Suprapubic skin (tissue), 4 donors: ENCODE results near the gene UBAC1. TPM values are rescaled to one million over a fixed set of nuclear protein-coding genes. Genes with fewer than 3 reads are reported as not detected.

ENCODE experiments used
- DNase-seq, 2 donors: peaks; one replicate each; pipeline ENCODE4 v3.0.0-alpha.2; 2019; ENCODE audit warnings: low spot score in 2 of 2
- H3K27ac ChIP-seq: fragments of 200-600 bp; sonication (generic); one replicate; pipeline ENCODE4 v1.5.1; 2019
- H3K27me3 ChIP-seq: fragments of 200-600 bp; sonication (generic); one replicate; pipeline ENCODE4 v1.5.1; 2019
- H3K36me3 ChIP-seq: fragments of 200-600 bp; sonication (generic); one replicate; pipeline ENCODE4 v1.5.1; 2019
- H3K4me1 ChIP-seq: fragments of 200-600 bp; sonication (generic); one replicate; pipeline ENCODE4 v1.5.1; 2019
- H3K4me3 ChIP-seq: fragments of 200-600 bp; sonication (generic); one replicate; pipeline ENCODE4 v1.5.1; 2019; ENCODE audit warnings: mild to moderate bottlenecking
- H3K9me3 ChIP-seq: fragments of 200-600 bp; sonication (generic); one replicate; pipeline ENCODE4 v1.5.1; 2019
- CTCF ChIP-seq, 2 donors: fragments of 200-600 bp in 1 of 2; fragments of 450-650 bp in 1 of 2; sonication (generic) in 1 of 2; IDR thresholded peaks; one replicate each; pipeline ENCODE4 v1.5.1; 2016 to 2019; ENCODE audit warnings: antibody characterized with exemption in 2 of 2, mild to moderate bottlenecking in 1 of 2, moderate library complexity in 1 of 2
- EP300 ChIP-seq: sonication (generic); formaldehyde crosslinking; IDR thresholded peaks from one replicate; pipeline ENCODE4 v1.6.1; 2017; ENCODE audit warnings: antibody characterized with exemption
- POLR2A ChIP-seq, 2 donors: fragments of 450-650 bp; IDR thresholded peaks; one replicate each; pipeline ENCODE4 v1.6.1; 2017; ENCODE audit warnings: antibody characterized with exemption in 2 of 2, mild to moderate bottlenecking in 2 of 2, moderate library complexity in 2 of 2
- POLR2AphosphoS5 ChIP-seq, 3 donors: sonication (generic); formaldehyde crosslinking; IDR thresholded peaks; one replicate each; pipeline ENCODE4 v1.6.1; 2017; ENCODE audit warnings: antibody characterized with exemption in 3 of 3
- WGBS: methylation state at CpG from one replicate; pipeline ENCODE4 v1.1.5; 2018; 5-methylcytosine and 5-hydroxymethylcytosine counted together
- total RNA-seq, 4 donors: library from RNA; depleted of rRNA; stranded (reverse); fragments of >200 nt; gene quantifications; one replicate each; pipeline ENCODE4 v1.1.0, GENCODE V29; 2016

The UBAC1 gene
- total RNA-seq, 4 donors from 2014 or later: 68.2 to 94.5 (median 83.8) TPM

- peaks cover 74% of the 10 kb centered on the region for H3K27me3 ChIP-seq
- WGBS: 64% methylated on average over 26 of the region's 26 CpGs
- no peak for TF ChIP-seq EP300
- TF ChIP-seq POLR2A (IDR thresholded peaks at IDR 0.05): no peak
- TF ChIP-seq POLR2AphosphoS5 (IDR thresholded peaks at IDR 0.05): no peak
- no peak for TF ChIP-seq CTCF (IDR thresholded peaks at IDR 0.05)
Measured at GRCh38 chr9:135983208-135984071, 22.3 kb upstream of the UBAC1 start.

GRCh38 chr9:135982499-135983207 is 21.5 kb upstream of the UBAC1 start:
- TF ChIP-seq POLR2A (IDR thresholded peaks at IDR 0.05) (no peak), CTCF (IDR thresholded peaks at IDR 0.05) (no peak), POLR2AphosphoS5 (IDR thresholded peaks at IDR 0.05) (no peak), EP300 (no peak)
- no peak overlapping the region for H3K27ac ChIP-seq
- peaks cover 11% of the 10 kb centered on the region for H3K4me1 ChIP-seq
- peaks cover 73% of the 10 kb centered on the region for H3K27me3 ChIP-seq
- WGBS: 79% methylated on average over 18 of the region's 24 CpGs
- H3K36me3 ChIP-seq: no peaks in the 10 kb centered on the region
- H3K4me3 ChIP-seq: no peak overlapping the region
- no peaks in the 10 kb centered on the region for H3K9me3 ChIP-seq
- no peak for DNase-seq

More at GRCh38 chr9:135983208-135984071, 22.3 kb upstream of the UBAC1 start:
- Histone ChIP-seq H3K9me3 (no peaks in the 10 kb centered on the region), H3K27ac (no peak overlapping the region), H3K4me1 (peaks cover 11% of the 10 kb centered on the region), H3K4me3 (no peak overlapping the region), H3K36me3 (no peaks in the 10 kb centered on the region)
- DNase-seq: no peak

- no peak overlapping the region for H3K4me3 ChIP-seq
- no peak for DNase-seq
- H3K9me3 ChIP-seq: no peaks in the 10 kb centered on the region
- peaks cover 71% of the 10 kb centered on the region for H3K27me3 ChIP-seq
- H3K27ac ChIP-seq: no peak overlapping the region
- no peaks in the 10 kb centered on the region for H3K36me3 ChIP-seq
- WGBS: 90% methylated on average over 14 of the region's 29 CpGs
- TF ChIP-seq POLR2A (IDR thresholded peaks at IDR 0.05): no peak
- TF ChIP-seq CTCF (IDR thresholded peaks at IDR 0.05): no peak
- TF ChIP-seq EP300: no peak
- no peak for TF ChIP-seq POLR2AphosphoS5 (IDR thresholded peaks at IDR 0.05)
- H3K4me1 ChIP-seq: peaks cover 11% of the 10 kb centered on the region
Measured at GRCh38 chr9:135980926-135981630, 19.9 kb upstream of the UBAC1 start.

- Histone ChIP-seq H3K27me3 (peaks cover 64% of the 10 kb centered on the region), H3K4me3 (no peak overlapping the region), H3K9me3 (no peaks in the 10 kb centered on the region), H3K36me3 (no peaks in the 10 kb centered on the region), H3K27ac (no peak overlapping the region), H3K4me1 (peaks cover 11% of the 10 kb centered on the region)
- TF ChIP-seq POLR2A (IDR thresholded peaks at IDR 0.05): no peak
- TF ChIP-seq POLR2AphosphoS5 (IDR thresholded peaks at IDR 0.05): no peak
- TF ChIP-seq CTCF (IDR thresholded peaks at IDR 0.05): no peak
- TF ChIP-seq EP300: no peak
- WGBS: 57% methylated on average over 13 of the region's 19 CpGs
- no peak for DNase-seq
Measured at GRCh38 chr9:135979547-135980166, 18.5 kb upstream of the UBAC1 start.
